Keratinocyte (primary cell): ENCODE data around the gene ITGB8. TPM values are rescaled to one million over a fixed set of nuclear protein-coding genes. Genes with fewer than 3 reads are reported as not detected.

Experiments
- DNase-seq: peaks from one replicate; pipeline ENCODE4 v3.0.0-alpha.2; 2011; ENCODE audit warnings: low read depth, missing footprints, low spot score
- FAIRE-seq: peaks from 2 replicates; lab custom pipeline; 2011; peaks lifted over from hg19 to GRCh38; lab: Jason Lieb, UNC
- H2AFZ ChIP-seq: 2 replicates; pipeline ENCODE4 v1.6.0; 2012; ENCODE audit warnings: low read length, control low read depth, inconsistent platforms; ENCODE audit not compliant: control insufficient read depth
- H3K27ac ChIP-seq: 2 replicates; pipeline ENCODE4 v1.5.1; 2011; ENCODE audit warnings: low read length; ENCODE audit not compliant: control insufficient read depth, insufficient read depth
- H3K27me3 ChIP-seq: 3 replicates; pipeline ENCODE4 v1.6.0; 2011; ENCODE audit warnings: low read length; ENCODE audit not compliant: control insufficient read depth, insufficient read depth; ENCODE audit errors: extremely low read depth
- H3K36me3 ChIP-seq, 2 experiments: 2 replicates in 1 of 2; 3 replicates in 1 of 2; pipeline ENCODE4 v1.5.1; 2011; ENCODE audit warnings: low read length in 2 of 2, mild to moderate bottlenecking in 1 of 2; ENCODE audit not compliant: control insufficient read depth in 2 of 2, insufficient read depth in 2 of 2; ENCODE audit errors: extremely low read depth in 1 of 2
- H3K4me1 ChIP-seq: 3 replicates; pipeline ENCODE4 v1.5.1; 2011; ENCODE audit warnings: low read length; ENCODE audit not compliant: control insufficient read depth, insufficient read depth; ENCODE audit errors: extremely low read depth
- H3K4me2 ChIP-seq: 3 replicates; pipeline ENCODE4 v1.6.0; 2011; ENCODE audit warnings: low read depth, low read length; ENCODE audit not compliant: control insufficient read depth, insufficient read depth; ENCODE audit errors: extremely low read depth
- H3K4me3 ChIP-seq, 3 experiments: fragments of 200-600 bp in 1 of 3; sonication (generic) in 1 of 3; 2 replicates in 2 of 3; 3 replicates in 1 of 3; pipeline ENCODE4 v1.5.1; 2011 to 2016; ENCODE audit warnings: low read length in 3 of 3, mild to moderate bottlenecking in 3 of 3, control low read depth in 2 of 3, inconsistent platforms in 1 of 3, low read depth in 1 of 3, mixed read lengths in 1 of 3, mixed run types in 1 of 3, moderate library complexity in 1 of 3; ENCODE audit not compliant: control insufficient read depth in 2 of 3, insufficient read depth in 2 of 3; ENCODE audit errors: extremely low read depth in 1 of 3
- H3K79me2 ChIP-seq: 2 replicates; pipeline ENCODE4 v1.6.0; 2012; ENCODE audit warnings: low read length; ENCODE audit not compliant: control insufficient read depth, insufficient read depth
- H3K9ac ChIP-seq: 3 replicates; pipeline ENCODE4 v1.6.0; 2011; ENCODE audit warnings: low read length; ENCODE audit not compliant: control insufficient read depth, insufficient read depth; ENCODE audit errors: extremely low read depth
- H3K9me1 ChIP-seq: 3 replicates; pipeline ENCODE4 v1.6.0; 2011; ENCODE audit warnings: low read length; ENCODE audit not compliant: control insufficient read depth, insufficient read depth; ENCODE audit errors: extremely low read depth
- H3K9me3 ChIP-seq: 2 replicates; pipeline ENCODE4 v1.5.1; 2012; ENCODE audit warnings: low read depth, low read length; ENCODE audit not compliant: control insufficient read depth
- H4K20me1 ChIP-seq: 3 replicates; pipeline ENCODE4 v1.6.0; 2011; ENCODE audit warnings: low read length; ENCODE audit not compliant: control insufficient read depth, insufficient read depth; ENCODE audit errors: extremely low read depth
- EZH2 ChIP-seq: IDR thresholded peaks from one replicate; pipeline ENCODE4 v1.6.1; 2012; ENCODE audit warnings: inconsistent platforms, mild to moderate bottlenecking, low read length, moderate library complexity
- dilution Hi-C: fragments of 300-500 bp; cut with MboI; formaldehyde crosslinking; loops from one replicate; pipeline ENCODE4 v1.7.0; 2020; ENCODE audit warnings: low sequenced_read_pairs; ENCODE audit not compliant: extremely low pct_ligation_motif_present
- polyA plus RNA-seq, 5 experiments: library from polyadenylated mRNA; depleted of rRNA in 3 of 5; stranded (reverse) in 3 of 5; stranded (forward) in 1 of 5; unstranded in 1 of 5; fragments of >200 nt; gene quantifications; 1 replicate in 1 of 5; 2 replicates in 3 of 5; 3 replicates in 1 of 5; pipeline versions ENCODE4 v1.2.1 to v1.2.3, GENCODE V29; 2011 to 2012; ENCODE audit warnings: missing spikeins in 2 of 5, low read depth in 1 of 5, low replicate concordance in 1 of 5
- TF ChIP-seq, protein P1 (sequence below), 3 experiments: IDR thresholded peaks in 1 of 3; conservative IDR thresholded peaks in 1 of 3; optimal IDR thresholded peaks in 1 of 3; 2 replicates in 2 of 3; 3 replicates in 1 of 3; pipeline versions ENCODE3 to v1.5.1; 2011; ENCODE audit warnings: low read length in 3 of 3, mild to moderate bottlenecking in 3 of 3, moderate library complexity in 2 of 3, control low read depth in 1 of 3, inconsistent platforms in 1 of 3; ENCODE audit not compliant: insufficient read depth in 2 of 3; ENCODE audit errors: extremely low read depth in 1 of 3

ITGB8 gene
- polyA plus RNA-seq, 1 donor (not counting 4 experiments of a cell fraction or from before 2014, with no cell fraction given): 10.9 TPM

DNA sequence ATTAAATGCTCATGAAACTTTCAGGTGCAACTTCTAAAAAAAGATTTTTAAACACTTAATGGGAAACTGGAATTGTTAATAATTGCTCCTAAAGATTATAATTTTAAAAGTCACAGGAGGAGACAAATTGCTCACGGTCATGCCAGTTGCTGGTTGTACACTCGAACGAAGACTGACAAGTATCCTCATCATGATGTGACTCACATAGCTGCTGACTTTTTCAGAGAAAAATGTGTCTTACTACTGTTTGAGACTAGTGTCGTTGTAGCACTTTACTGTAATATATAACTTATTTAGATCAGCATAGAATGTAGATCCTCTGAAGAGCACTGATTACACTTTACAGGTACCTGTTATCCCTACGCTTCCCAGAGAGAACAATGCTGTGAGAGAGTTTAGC lies 79.3 kb downstream of the ITGB8 start:
- DNase-seq: no peak

DNA sequence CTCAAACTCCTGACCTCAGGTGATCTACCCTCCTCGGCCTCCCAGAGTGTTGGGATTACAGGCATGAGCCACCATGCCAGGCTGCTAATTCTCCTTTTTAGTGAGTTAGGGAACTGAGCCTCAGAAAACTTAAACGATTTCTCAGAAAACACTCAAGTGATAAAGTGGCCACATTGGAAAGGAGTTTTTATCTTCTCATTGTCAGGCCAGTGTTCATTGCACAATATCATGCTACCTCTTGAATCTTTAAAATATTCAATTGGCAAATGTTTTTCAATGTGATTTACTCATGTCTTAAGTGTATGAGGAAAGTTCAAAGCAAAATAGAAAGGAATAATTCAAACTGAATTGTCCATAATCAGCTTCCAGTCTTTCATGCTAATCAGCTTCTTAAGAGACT lies 80.7 kb downstream of the ITGB8 start:
- H3K4me3 ChIP-seq: no peak overlapping the region

More for the DNA sequence above, 79.3 kb downstream of the ITGB8 start:
- H3K4me3 ChIP-seq: no peak overlapping the region
- peaks cover 1 to 7% of the 10 kb centered on the region in 2 experiments for H3K36me3 ChIP-seq
- no peaks in the 10 kb centered on the region for H3K79me2 ChIP-seq
- dilution Hi-C loops: no loop called here
- H3K27ac ChIP-seq: no peak overlapping the region
- no peak overlapping the region for H2AFZ ChIP-seq
- FAIRE-seq: no peak
- H3K9me3 ChIP-seq: no peaks in the 10 kb centered on the region
- no peaks in the 10 kb centered on the region for H4K20me1 ChIP-seq
- no peak overlapping the region for H3K4me2 ChIP-seq
- H3K9me1 ChIP-seq: no peaks in the 10 kb centered on the region
- TF ChIP-seq EZH2: no peak
- TF ChIP-seq, protein P1, sequence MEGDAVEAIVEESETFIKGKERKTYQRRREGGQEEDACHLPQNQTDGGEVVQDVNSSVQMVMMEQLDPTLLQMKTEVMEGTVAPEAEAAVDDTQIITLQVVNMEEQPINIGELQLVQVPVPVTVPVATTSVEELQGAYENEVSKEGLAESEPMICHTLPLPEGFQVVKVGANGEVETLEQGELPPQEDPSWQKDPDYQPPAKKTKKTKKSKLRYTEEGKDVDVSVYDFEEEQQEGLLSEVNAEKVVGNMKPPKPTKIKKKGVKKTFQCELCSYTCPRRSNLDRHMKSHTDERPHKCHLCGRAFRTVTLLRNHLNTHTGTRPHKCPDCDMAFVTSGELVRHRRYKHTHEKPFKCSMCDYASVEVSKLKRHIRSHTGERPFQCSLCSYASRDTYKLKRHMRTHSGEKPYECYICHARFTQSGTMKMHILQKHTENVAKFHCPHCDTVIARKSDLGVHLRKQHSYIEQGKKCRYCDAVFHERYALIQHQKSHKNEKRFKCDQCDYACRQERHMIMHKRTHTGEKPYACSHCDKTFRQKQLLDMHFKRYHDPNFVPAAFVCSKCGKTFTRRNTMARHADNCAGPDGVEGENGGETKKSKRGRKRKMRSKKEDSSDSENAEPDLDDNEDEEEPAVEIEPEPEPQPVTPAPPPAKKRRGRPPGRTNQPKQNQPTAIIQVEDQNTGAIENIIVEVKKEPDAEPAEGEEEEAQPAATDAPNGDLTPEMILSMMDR (optimal IDR thresholded peaks at IDR 0.05 in 1 of 3, IDR thresholded peaks at IDR 0.05 in 1 of 3, conservative IDR thresholded peaks at IDR 0.05 in 1 of 3; ENCODE audit: extremely low read depth in 1 of 3, insufficient read depth in 2 of 3, low read length in 3 of 3): no peak
- H3K9ac ChIP-seq: no peak overlapping the region
- H3K4me1 ChIP-seq: peaks cover 15% of the 10 kb centered on the region
- H3K27me3 ChIP-seq: no peaks in the 10 kb centered on the region

More for the DNA sequence above, 80.7 kb downstream of the ITGB8 start:
- TF ChIP-seq EZH2: no peak
- TF ChIP-seq, protein P1 (optimal IDR thresholded peaks at IDR 0.05 in 1 of 3, IDR thresholded peaks at IDR 0.05 in 1 of 3, conservative IDR thresholded peaks at IDR 0.05 in 1 of 3; ENCODE audit: extremely low read depth in 1 of 3, insufficient read depth in 2 of 3, low read length in 3 of 3): no peak
- DNase-seq (no peak), FAIRE-seq (no peak)
- Histone ChIP-seq H3K9me1 (no peaks in the 10 kb centered on the region), H3K4me2 (no peak overlapping the region), H3K27ac (no peak overlapping the region), H3K4me1 (peaks cover 15% of the 10 kb centered on the region), H2AFZ (no peak overlapping the region), H3K36me3 (peaks cover 1 to 7% of the 10 kb centered on the region in 2 experiments), H3K79me2 (no peaks in the 10 kb centered on the region), H3K9me3 (no peaks in the 10 kb centered on the region), H3K9ac (no peak overlapping the region), H3K27me3 (no peaks in the 10 kb centered on the region), H4K20me1 (no peaks in the 10 kb centered on the region)
- dilution Hi-C loops: no loop called here
